NB4 (cell line): ENCODE data around the gene GPR3.

Experiments used
- CTCF ChIP-seq: IDR thresholded peaks from one replicate; pipeline ENCODE4 v1.5.1; 2012; ENCODE audit warnings: low read depth, low read length
- MYC ChIP-seq: IDR thresholded peaks from 2 replicates; pipeline ENCODE4 v1.6.1; 2011; ENCODE audit warnings: low read depth, low read length
- POLR2A ChIP-seq: IDR thresholded peaks from 2 replicates; pipeline ENCODE4 v1.6.1; 2011; ENCODE audit warnings: mild to moderate bottlenecking; ENCODE audit not compliant: insufficient read length; ENCODE audit errors: extremely low read depth

DNA sequence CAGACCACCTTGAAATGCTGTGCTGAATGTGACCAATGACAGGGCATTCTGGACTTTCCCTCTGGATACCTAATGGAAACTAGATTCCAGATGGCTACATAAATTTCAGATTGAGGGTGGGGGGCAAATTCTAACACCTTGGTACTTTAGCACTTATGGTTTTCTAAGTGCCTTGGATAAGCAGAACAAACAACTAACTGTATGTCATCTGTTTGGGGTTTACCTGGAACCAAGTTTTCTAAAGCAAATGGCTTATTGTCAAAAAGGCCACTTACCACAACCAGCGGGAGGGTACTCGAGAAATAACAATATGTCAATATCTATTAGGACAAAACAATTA lies 39.1 kb downstream of the GPR3 start:
- no peak for TF ChIP-seq CTCF
- no peak for TF ChIP-seq MYC
- no peak for TF ChIP-seq POLR2A
